CD4-positive, alpha-beta T cell treated with Interleukin-4 for 4 hours (primary cell): ENCODE results near the gene ART5.
A peak's percentile ranks its signal among the peaks of the same experiment; 100 is the strongest.
"Not testable (repeated sequence)": the region's sequence is repeated elsewhere in the genome, so short reads cannot be mapped to it uniquely, and the experiment has no call there.

ENCODE experiments used
- DNase-seq: peaks from one replicate; pipeline ENCODE4 v3.0.0-alpha.2; 2020

ART5 gene

GRCh38 chr11:3615998-3616397 is 25.8 kb downstream of the ART5 start:
- no peak for DNase-seq

GRCh38 chr11:3614742-3615171 is 27.0 kb downstream of the ART5 start:
- peak; percentile 46 for DNase-seq

GRCh38 chr11:3613998-3614741 is 27.6 kb downstream of the ART5 start:
- no peak for DNase-seq

GRCh38 chr11:3611976-3612678 is 29.7 kb downstream of the ART5 start:
- no peak for DNase-seq

- DNase-seq: no peak
These were observed 30.9 kb downstream of the ART5 start for GRCh38 chr11:3610846-3611245.

GRCh38 chr11:3609416-3610265 is 32.2 kb downstream of the ART5 start:
- peak; percentile 45 for DNase-seq

- DNase-seq: no peak
These were observed 36.0 kb downstream of the ART5 start for GRCh38 chr11:3605771-3606203.

GRCh38 chr11:3605283-3605662 is 36.5 kb downstream of the ART5 start:
- DNase-seq: no peak

- DNase-seq: no peak
These were observed 37.6 kb downstream of the ART5 start for GRCh38 chr11:3604167-3604566.

- not testable (repeated sequence) for DNase-seq
These were observed 41.6 kb downstream of the ART5 start for GRCh38 chr11:3600201-3600600.

- DNase-seq: not testable (repeated sequence)
These were observed 44.0 kb downstream of the ART5 start for GRCh38 chr11:3597743-3598142.

- DNase-seq: not testable (repeated sequence)
These were observed 50.5 kb downstream of the ART5 start for GRCh38 chr11:3591326-3591725.

- not testable (repeated sequence) for DNase-seq
These were observed 51.6 kb downstream of the ART5 start for GRCh38 chr11:3590193-3590592.

- not testable (repeated sequence) for DNase-seq
These were observed 53.0 kb downstream of the ART5 start for GRCh38 chr11:3588776-3589175.
